WTC11 (cell line): Measurements from ENCODE around the gene RASSF8. TPM values are rescaled to one million over a fixed set of nuclear protein-coding genes. Genes with fewer than 3 reads are reported as not detected.
A peak's percentile ranks its signal among the peaks of the same experiment; 100 is the strongest.

Experiments used
- ATAC-seq: fragments of 200-7000 bp; cut with Tn5 transposase; 2 replicates; pipeline ENCODE4 v1.10.0; 2021; ENCODE audit warnings: mild to moderate bottlenecking, moderate library complexity
- CTCF ChIA-PET: fragments of 300-600 bp; sonication (Branson Sonifier 250); formaldehyde crosslinking; loops from one replicate; lab custom pipeline; 2021; ENCODE audit warnings: antibody characterized with exemption; lab: Charles Lee
- POLR2A ChIA-PET: fragments of 350-600 bp; sonication (Branson Sonifier 250); formaldehyde crosslinking; loops from one replicate; lab custom pipeline; 2021; ENCODE audit warnings: antibody characterized with exemption; lab: Charles Lee
- DNase-seq: peaks from one replicate; pipeline ENCODE4 v3.0.0; 2021; ENCODE audit warnings: low spot score
- H3K27ac Mint-ChIP-seq: 2 replicates; pipeline ENCODE4 v1.8.0; 2021; ENCODE audit warnings: mixed read lengths
- H3K27me3 Mint-ChIP-seq: 2 replicates; pipeline ENCODE4 v1.8.0; 2021; ENCODE audit warnings: low read depth, mild to moderate bottlenecking, moderate library complexity, mixed read lengths
- H3K36me3 Mint-ChIP-seq: 2 replicates; pipeline ENCODE4 v1.8.0; 2021; ENCODE audit warnings: mixed read lengths
- H3K4me1 Mint-ChIP-seq: 2 replicates; pipeline ENCODE4 v1.8.0; 2022; ENCODE audit warnings: mixed read lengths
- H3K4me3 Mint-ChIP-seq: 2 replicates; pipeline ENCODE4 v1.8.0; 2021; ENCODE audit warnings: mild to moderate bottlenecking, moderate library complexity, mixed read lengths
- H3K9me3 Mint-ChIP-seq: 2 replicates; pipeline ENCODE4 v1.8.0; 2021; ENCODE audit warnings: mixed read lengths
- CREB1 ChIP-seq: sonication (generic); formaldehyde crosslinking; IDR thresholded peaks from 2 replicates; pipeline ENCODE4 v1.8.0; 2023; ENCODE audit warnings: mild to moderate bottlenecking, missing genetic modification reagents
- EMX1 ChIP-seq: fragments of 250-450 bp; sonication (Bioruptor Pico); IDR thresholded peaks from 2 replicates; pipeline ENCODE4 v1.8.0; 2021; ENCODE audit warnings: mild to moderate bottlenecking
- FOXK1 ChIP-seq: sonication (generic); formaldehyde crosslinking; IDR thresholded peaks from 2 replicates; pipeline ENCODE4 v1.8.0; 2022; ENCODE audit warnings: mild to moderate bottlenecking, moderate library complexity, missing genetic modification reagents
- FOXP1 ChIP-seq: sonication (generic); formaldehyde crosslinking; IDR thresholded peaks from 2 replicates; pipeline ENCODE4 v1.8.0; 2022; ENCODE audit warnings: missing genetic modification reagents, mild to moderate bottlenecking, moderate library complexity, borderline replicate concordance
- GTF2I ChIP-seq: fragments of 250-450 bp; sonication (Bioruptor Pico); conservative IDR thresholded peaks from 2 replicates; pipeline ENCODE4 v1.4.0; 2021; ENCODE audit warnings: mild to moderate bottlenecking
- KAT7 ChIP-seq: sonication (generic); formaldehyde crosslinking; IDR thresholded peaks from 2 replicates; pipeline ENCODE4 v1.8.1; 2023; ENCODE audit warnings: missing genetic modification reagents, mild to moderate bottlenecking, borderline replicate concordance
- NFYB ChIP-seq: sonication (generic); formaldehyde crosslinking; conservative IDR thresholded peaks from 2 replicates; pipeline ENCODE4 v1.8.0; 2022; ENCODE audit warnings: low read depth, missing genetic modification reagents
- PRRX2 ChIP-seq: fragments of 250-450 bp; sonication (Bioruptor Pico); IDR thresholded peaks from 2 replicates; pipeline ENCODE4 v1.8.0; 2021; ENCODE audit warnings: mild to moderate bottlenecking
- RORB ChIP-seq: fragments of 250-450 bp; sonication (Bioruptor Pico); IDR thresholded peaks from 2 replicates; pipeline ENCODE4 v1.9.0; 2021; ENCODE audit warnings: mild to moderate bottlenecking
- SMAD3 ChIP-seq: sonication (generic); formaldehyde crosslinking; IDR thresholded peaks from 2 replicates; pipeline ENCODE4 v1.8.0; 2022; ENCODE audit warnings: missing genetic modification reagents, mild to moderate bottlenecking, borderline replicate concordance
- ZNF219 ChIP-seq: sonication (generic); formaldehyde crosslinking; IDR thresholded peaks from 2 replicates; pipeline ENCODE4 v1.8.0; 2023; ENCODE audit warnings: missing genetic modification reagents, mild to moderate bottlenecking, borderline replicate concordance
- ZNF263 ChIP-seq: sonication (generic); formaldehyde crosslinking; IDR thresholded peaks from 2 replicates; pipeline ENCODE4 v1.8.1; 2022; ENCODE audit warnings: low read depth, mild to moderate bottlenecking, moderate library complexity, missing genetic modification reagents
- total RNA-seq: library from RNA; stranded (reverse); gene quantifications from 3 replicates; pipeline ENCODE4 v1.2.3, GENCODE V29; 2021
- TF ChIP-seq, protein P1 (sequence below): fragments of 250-450 bp; sonication (Bioruptor Pico); IDR thresholded peaks from 2 replicates; pipeline ENCODE4 v1.8.0; 2021; ENCODE audit warnings: mild to moderate bottlenecking
- TF ChIP-seq, protein P2 (sequence below): sonication (generic); formaldehyde crosslinking; IDR thresholded peaks from 2 replicates; pipeline ENCODE4 v1.8.0; 2022; ENCODE audit warnings: mild to moderate bottlenecking, missing genetic modification reagents
- TF ChIP-seq, protein P3 (sequence below): sonication (generic); formaldehyde crosslinking; IDR thresholded peaks from 2 replicates; pipeline ENCODE4 v1.8.1; 2023; ENCODE audit warnings: mild to moderate bottlenecking, missing genetic modification reagents
- TF ChIP-seq, protein P4 (sequence below): sonication (generic); formaldehyde crosslinking; IDR thresholded peaks from 2 replicates; pipeline ENCODE4 v1.8.1; 2023; ENCODE audit warnings: mild to moderate bottlenecking, missing genetic modification reagents, borderline replicate concordance
- TF ChIP-seq, protein P5 (sequence below): sonication (generic); formaldehyde crosslinking; IDR thresholded peaks from 2 replicates; pipeline ENCODE4 v1.8.0; 2023; ENCODE audit warnings: missing genetic modification reagents
- TF ChIP-seq, protein P6 (sequence below): sonication (generic); formaldehyde crosslinking; conservative IDR thresholded peaks from 2 replicates; pipeline ENCODE4 v1.8.1; 2022; ENCODE audit warnings: mild to moderate bottlenecking, missing genetic modification reagents
- TF ChIP-seq, protein P7 (sequence below): sonication (generic); formaldehyde crosslinking; IDR thresholded peaks from 2 replicates; pipeline ENCODE4 v1.8.0; 2023; ENCODE audit warnings: missing genetic modification reagents, mild to moderate bottlenecking, borderline replicate concordance

RASSF8 gene
- total RNA-seq, 1 experiment from 2014 or later = 48.6 TPM

DNA sequence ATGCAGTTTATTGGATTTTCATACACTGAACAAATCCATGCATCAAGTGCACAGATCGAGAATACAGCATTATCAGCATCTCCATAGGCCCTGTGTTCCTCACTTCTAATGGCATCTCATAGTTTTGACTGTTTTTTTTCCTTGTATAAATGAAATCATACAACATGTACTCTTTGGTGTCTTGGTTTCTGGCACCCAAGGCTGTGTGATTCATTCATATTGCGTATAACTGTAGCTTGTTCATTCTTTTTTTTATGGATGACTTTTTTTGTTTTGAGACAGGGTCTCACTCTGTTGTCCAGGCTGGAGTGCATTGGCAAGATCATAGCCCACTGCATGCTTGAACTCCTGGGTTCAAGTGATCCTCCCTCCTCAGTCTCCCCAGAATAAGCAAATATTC is 14.3 kb downstream of the RASSF8 start (continued):
- TF ChIP-seq FOXP1 (CRISPR knock-in tag) (no peak), EMX1 (CRISPR knock-in tag) (no peak), RORB (no peak)

DNA sequence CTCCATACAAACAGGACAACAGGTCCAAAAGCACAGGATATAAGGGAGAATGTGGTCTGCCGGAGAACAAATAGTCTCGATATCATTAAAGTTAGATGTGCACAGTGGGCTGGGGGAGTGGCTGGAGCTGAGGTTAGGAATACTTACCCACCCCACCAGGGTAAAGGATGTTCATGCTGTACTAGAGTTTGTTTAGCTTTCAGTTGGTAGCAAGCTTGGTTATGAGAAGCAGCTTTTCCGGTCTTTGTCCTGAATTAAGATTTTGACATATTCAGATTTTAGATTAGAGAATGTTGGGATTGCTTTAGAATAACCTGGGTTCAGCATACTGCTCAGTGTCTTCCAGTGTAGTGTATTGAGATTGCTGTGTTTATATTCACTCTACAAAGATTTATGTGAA is 16.7 kb downstream of the RASSF8 start:
- ChIA-PET CTCF (interaction anchor here (1.5 kb wide), 1 partner anchor 47 kb away, joined by 3 read pairs; no protein-coding TSS in a partner anchor), POLR2A (no interaction called here)
- Mint-ChIP-seq H3K36me3 (no peaks in the 10 kb centered on the region), H3K9me3 (no peaks in the 10 kb centered on the region), H3K27me3 (no peaks in the 10 kb centered on the region), H3K4me1 (peaks cover 56% of the 10 kb centered on the region), H3K27ac (peak overlapping the region; percentile 40), H3K4me3 (no peak overlapping the region)
- ATAC-seq (no peak), DNase-seq (no peak)
- no peak for TF ChIP-seq GTF2I (CRISPR knock-in tag)
- TF ChIP-seq ZNF219 (CRISPR knock-in tag) = no peak
- TF ChIP-seq, protein P1, sequence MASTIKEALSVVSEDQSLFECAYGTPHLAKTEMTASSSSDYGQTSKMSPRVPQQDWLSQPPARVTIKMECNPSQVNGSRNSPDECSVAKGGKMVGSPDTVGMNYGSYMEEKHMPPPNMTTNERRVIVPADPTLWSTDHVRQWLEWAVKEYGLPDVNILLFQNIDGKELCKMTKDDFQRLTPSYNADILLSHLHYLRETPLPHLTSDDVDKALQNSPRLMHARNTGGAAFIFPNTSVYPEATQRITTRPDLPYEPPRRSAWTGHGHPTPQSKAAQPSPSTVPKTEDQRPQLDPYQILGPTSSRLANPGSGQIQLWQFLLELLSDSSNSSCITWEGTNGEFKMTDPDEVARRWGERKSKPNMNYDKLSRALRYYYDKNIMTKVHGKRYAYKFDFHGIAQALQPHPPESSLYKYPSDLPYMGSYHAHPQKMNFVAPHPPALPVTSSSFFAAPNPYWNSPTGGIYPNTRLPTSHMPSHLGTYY (CRISPR knock-in tag) = no peak
- no peak for TF ChIP-seq FOXK1 (CRISPR knock-in tag)
- TF ChIP-seq, protein P2, sequence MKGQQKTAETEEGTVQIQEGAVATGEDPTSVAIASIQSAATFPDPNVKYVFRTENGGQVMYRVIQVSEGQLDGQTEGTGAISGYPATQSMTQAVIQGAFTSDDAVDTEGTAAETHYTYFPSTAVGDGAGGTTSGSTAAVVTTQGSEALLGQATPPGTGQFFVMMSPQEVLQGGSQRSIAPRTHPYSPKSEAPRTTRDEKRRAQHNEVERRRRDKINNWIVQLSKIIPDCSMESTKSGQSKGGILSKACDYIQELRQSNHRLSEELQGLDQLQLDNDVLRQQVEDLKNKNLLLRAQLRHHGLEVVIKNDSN = no peak
- no peak for TF ChIP-seq ZNF263 (CRISPR knock-in tag)
- TF ChIP-seq, protein P3, sequence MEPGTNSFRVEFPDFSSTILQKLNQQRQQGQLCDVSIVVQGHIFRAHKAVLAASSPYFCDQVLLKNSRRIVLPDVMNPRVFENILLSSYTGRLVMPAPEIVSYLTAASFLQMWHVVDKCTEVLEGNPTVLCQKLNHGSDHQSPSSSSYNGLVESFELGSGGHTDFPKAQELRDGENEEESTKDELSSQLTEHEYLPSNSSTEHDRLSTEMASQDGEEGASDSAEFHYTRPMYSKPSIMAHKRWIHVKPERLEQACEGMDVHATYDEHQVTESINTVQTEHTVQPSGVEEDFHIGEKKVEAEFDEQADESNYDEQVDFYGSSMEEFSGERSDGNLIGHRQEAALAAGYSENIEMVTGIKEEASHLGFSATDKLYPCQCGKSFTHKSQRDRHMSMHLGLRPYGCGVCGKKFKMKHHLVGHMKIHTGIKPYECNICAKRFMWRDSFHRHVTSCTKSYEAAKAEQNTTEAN (CRISPR knock-in tag) = no peak
- TF ChIP-seq, protein P4, sequence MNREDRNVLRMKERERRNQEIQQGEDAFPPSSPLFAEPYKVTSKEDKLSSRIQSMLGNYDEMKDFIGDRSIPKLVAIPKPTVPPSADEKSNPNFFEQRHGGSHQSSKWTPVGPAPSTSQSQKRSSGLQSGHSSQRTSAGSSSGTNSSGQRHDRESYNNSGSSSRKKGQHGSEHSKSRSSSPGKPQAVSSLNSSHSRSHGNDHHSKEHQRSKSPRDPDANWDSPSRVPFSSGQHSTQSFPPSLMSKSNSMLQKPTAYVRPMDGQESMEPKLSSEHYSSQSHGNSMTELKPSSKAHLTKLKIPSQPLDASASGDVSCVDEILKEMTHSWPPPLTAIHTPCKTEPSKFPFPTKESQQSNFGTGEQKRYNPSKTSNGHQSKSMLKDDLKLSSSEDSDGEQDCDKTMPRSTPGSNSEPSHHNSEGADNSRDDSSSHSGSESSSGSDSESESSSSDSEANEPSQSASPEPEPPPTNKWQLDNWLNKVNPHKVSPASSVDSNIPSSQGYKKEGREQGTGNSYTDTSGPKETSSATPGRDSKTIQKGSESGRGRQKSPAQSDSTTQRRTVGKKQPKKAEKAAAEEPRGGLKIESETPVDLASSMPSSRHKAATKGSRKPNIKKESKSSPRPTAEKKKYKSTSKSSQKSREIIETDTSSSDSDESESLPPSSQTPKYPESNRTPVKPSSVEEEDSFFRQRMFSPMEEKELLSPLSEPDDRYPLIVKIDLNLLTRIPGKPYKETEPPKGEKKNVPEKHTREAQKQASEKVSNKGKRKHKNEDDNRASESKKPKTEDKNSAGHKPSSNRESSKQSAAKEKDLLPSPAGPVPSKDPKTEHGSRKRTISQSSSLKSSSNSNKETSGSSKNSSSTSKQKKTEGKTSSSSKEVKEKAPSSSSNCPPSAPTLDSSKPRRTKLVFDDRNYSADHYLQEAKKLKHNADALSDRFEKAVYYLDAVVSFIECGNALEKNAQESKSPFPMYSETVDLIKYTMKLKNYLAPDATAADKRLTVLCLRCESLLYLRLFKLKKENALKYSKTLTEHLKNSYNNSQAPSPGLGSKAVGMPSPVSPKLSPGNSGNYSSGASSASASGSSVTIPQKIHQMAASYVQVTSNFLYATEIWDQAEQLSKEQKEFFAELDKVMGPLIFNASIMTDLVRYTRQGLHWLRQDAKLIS (CRISPR knock-in tag) = no peak
- no peak for TF ChIP-seq SMAD3 (CRISPR knock-in tag)
- TF ChIP-seq, protein P5, sequence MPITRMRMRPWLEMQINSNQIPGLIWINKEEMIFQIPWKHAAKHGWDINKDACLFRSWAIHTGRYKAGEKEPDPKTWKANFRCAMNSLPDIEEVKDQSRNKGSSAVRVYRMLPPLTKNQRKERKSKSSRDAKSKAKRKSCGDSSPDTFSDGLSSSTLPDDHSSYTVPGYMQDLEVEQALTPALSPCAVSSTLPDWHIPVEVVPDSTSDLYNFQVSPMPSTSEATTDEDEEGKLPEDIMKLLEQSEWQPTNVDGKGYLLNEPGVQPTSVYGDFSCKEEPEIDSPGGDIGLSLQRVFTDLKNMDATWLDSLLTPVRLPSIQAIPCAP = no peak
- no peak for TF ChIP-seq PRRX2
- no peak for TF ChIP-seq CREB1
- TF ChIP-seq KAT7 (CRISPR knock-in tag) = no peak
- TF ChIP-seq EMX1 (CRISPR knock-in tag) = no peak
- TF ChIP-seq, protein P6, sequence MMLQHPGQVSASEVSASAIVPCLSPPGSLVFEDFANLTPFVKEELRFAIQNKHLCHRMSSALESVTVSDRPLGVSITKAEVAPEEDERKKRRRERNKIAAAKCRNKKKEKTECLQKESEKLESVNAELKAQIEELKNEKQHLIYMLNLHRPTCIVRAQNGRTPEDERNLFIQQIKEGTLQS (CRISPR knock-in tag) = no peak
- TF ChIP-seq, protein P7, sequence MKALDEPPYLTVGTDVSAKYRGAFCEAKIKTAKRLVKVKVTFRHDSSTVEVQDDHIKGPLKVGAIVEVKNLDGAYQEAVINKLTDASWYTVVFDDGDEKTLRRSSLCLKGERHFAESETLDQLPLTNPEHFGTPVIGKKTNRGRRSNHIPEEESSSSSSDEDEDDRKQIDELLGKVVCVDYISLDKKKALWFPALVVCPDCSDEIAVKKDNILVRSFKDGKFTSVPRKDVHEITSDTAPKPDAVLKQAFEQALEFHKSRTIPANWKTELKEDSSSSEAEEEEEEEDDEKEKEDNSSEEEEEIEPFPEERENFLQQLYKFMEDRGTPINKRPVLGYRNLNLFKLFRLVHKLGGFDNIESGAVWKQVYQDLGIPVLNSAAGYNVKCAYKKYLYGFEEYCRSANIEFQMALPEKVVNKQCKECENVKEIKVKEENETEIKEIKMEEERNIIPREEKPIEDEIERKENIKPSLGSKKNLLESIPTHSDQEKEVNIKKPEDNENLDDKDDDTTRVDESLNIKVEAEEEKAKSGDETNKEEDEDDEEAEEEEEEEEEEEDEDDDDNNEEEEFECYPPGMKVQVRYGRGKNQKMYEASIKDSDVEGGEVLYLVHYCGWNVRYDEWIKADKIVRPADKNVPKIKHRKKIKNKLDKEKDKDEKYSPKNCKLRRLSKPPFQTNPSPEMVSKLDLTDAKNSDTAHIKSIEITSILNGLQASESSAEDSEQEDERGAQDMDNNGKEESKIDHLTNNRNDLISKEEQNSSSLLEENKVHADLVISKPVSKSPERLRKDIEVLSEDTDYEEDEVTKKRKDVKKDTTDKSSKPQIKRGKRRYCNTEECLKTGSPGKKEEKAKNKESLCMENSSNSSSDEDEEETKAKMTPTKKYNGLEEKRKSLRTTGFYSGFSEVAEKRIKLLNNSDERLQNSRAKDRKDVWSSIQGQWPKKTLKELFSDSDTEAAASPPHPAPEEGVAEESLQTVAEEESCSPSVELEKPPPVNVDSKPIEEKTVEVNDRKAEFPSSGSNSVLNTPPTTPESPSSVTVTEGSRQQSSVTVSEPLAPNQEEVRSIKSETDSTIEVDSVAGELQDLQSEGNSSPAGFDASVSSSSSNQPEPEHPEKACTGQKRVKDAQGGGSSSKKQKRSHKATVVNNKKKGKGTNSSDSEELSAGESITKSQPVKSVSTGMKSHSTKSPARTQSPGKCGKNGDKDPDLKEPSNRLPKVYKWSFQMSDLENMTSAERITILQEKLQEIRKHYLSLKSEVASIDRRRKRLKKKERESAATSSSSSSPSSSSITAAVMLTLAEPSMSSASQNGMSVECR (CRISPR knock-in tag) = no peak
- TF ChIP-seq NFYB (CRISPR knock-in tag) = no peak
